GM12878 (cell line): ENCODE results near the gene ZNF710. TPM values are rescaled to one million over a fixed set of nuclear protein-coding genes. Genes with fewer than 3 reads are reported as not detected.

Experiments
- ATAC-seq: fragments of 200-7000 bp; cut with Tn5 transposase; 3 replicates; pipeline ENCODE4 v1.9.1; 2020; ENCODE audit warnings: mild to moderate bottlenecking, moderate library complexity
- BruUV-seq: library from RNA; stranded (reverse); fragments of 400-500 nt; replicated peaks from 2 replicates; lab custom pipeline; 2021; lab: Mats Ljungman, UMichigan
- CTCF ChIA-PET: fragments of 300-600 bp; sonication (Branson Sonifier 250); formaldehyde crosslinking; extraction: SDS; loops from one replicate; lab custom pipeline; 2021; ENCODE audit warnings: inconsistent platforms; lab: Yijun Ruan, JAX
- POLR2A ChIA-PET: fragments of 350-600 bp; formaldehyde crosslinking; extraction: SDS; loops from one replicate; lab custom pipeline; 2021; ENCODE audit warnings: inconsistent platforms; lab: Charles Lee
- RAD21 ChIA-PET: fragments of 300-600 bp; sonication (Branson Sonifier 250); formaldehyde crosslinking; loops from one replicate; lab custom pipeline; 2023; ENCODE audit warnings: antibody characterized with exemption; ENCODE audit not compliant: unreplicated experiment; lab: Charles Lee
- SMC1A ChIA-PET: fragments of 300-600 bp; sonication (Branson Sonifier 250); formaldehyde crosslinking; loops from one replicate; lab custom pipeline; 2023; ENCODE audit not compliant: unreplicated experiment, uncharacterized antibody; lab: Charles Lee
- DNase-seq: peaks from one replicate; pipeline ENCODE4 v3.0.0-alpha.2; 2011; ENCODE audit warnings: low read depth, low spot score
- FAIRE-seq: peaks from 3 replicates; lab custom pipeline; 2011; peaks lifted over from hg19 to GRCh38; lab: Jason Lieb, UNC
- H2AFZ ChIP-seq: 2 replicates; pipeline ENCODE4 v1.6.0; 2011; ENCODE audit warnings: low read depth, low read length, control low read depth; ENCODE audit not compliant: control insufficient read depth
- H3K27ac ChIP-seq: 2 replicates; pipeline ENCODE4 v1.5.1; 2011; ENCODE audit warnings: control low read depth; ENCODE audit not compliant: control insufficient read depth, insufficient read depth
- H3K27me3 ChIP-seq, 2 experiments: replicated peaks in 1 of 2; 2 replicates each; pipeline versions ENCODE4 v1.6.0 to v1.6.1; 2011; ENCODE audit warnings: low read length in 1 of 2; ENCODE audit not compliant: control insufficient read depth in 2 of 2, insufficient read depth in 2 of 2
- H3K36me3 ChIP-seq, 2 experiments: 2 replicates each; pipeline ENCODE4 v1.5.1; 2011; ENCODE audit warnings: low read length in 1 of 2; ENCODE audit not compliant: control insufficient read depth in 2 of 2, insufficient read depth in 2 of 2
- H3K4me1 ChIP-seq: 2 replicates; pipeline ENCODE4 v1.6.1; 2011; ENCODE audit warnings: mild to moderate bottlenecking, low read length, moderate library complexity, mixed read lengths; ENCODE audit not compliant: control insufficient read depth, insufficient read depth
- H3K4me2 ChIP-seq: 2 replicates; pipeline ENCODE4 v1.6.0; 2011; ENCODE audit warnings: control low read depth; ENCODE audit not compliant: control insufficient read depth, insufficient read depth
- H3K4me3 ChIP-seq: fragments of 200-600 bp; sonication (generic); 2 replicates; pipeline ENCODE4 v1.5.1; 2016
- H3K79me2 ChIP-seq: 2 replicates; pipeline ENCODE4 v1.6.0; 2011; ENCODE audit warnings: low read length; ENCODE audit not compliant: control insufficient read depth, insufficient read depth
- H3K9ac ChIP-seq: 2 replicates; pipeline ENCODE4 v1.8.0; 2011; ENCODE audit warnings: low read length, control low read depth, mixed read lengths; ENCODE audit not compliant: control insufficient read depth, insufficient read depth
- H3K9me3 ChIP-seq: replicated peaks from 3 replicates; pipeline ENCODE4 v1.5.1; 2011; ENCODE audit warnings: mild to moderate bottlenecking, low read length; ENCODE audit not compliant: control insufficient read depth, insufficient read depth
- H4K20me1 ChIP-seq: 2 replicates; pipeline ENCODE4 v1.6.0; 2011; ENCODE audit not compliant: control insufficient read depth, insufficient read depth
- BMI1 ChIP-seq: fragments of 450-650 bp; IDR thresholded peaks from 2 replicates; pipeline ENCODE4 v1.6.1; 2016; ENCODE audit warnings: mild to moderate bottlenecking, moderate library complexity, borderline replicate concordance
- CREB1 ChIP-seq: IDR thresholded peaks from 2 replicates; pipeline ENCODE4 v1.6.1; 2012; ENCODE audit warnings: low read depth, mild to moderate bottlenecking, inconsistent platforms
- KDM1A ChIP-seq: fragments of 200-600 bp; sonication (generic); IDR thresholded peaks from 2 replicates; pipeline ENCODE4 v1.6.1; 2016; ENCODE audit warnings: borderline replicate concordance
- RELA ChIP-seq: fragments of 450-650 bp; IDR thresholded peaks from 2 replicates; pipeline ENCODE4 v1.8.0; 2014; ENCODE audit warnings: borderline replicate concordance; ENCODE audit not compliant: partially characterized antibody
- WRNIP1 ChIP-seq: IDR thresholded peaks from 2 replicates; pipeline ENCODE4 v1.6.1; 2011; ENCODE audit warnings: low read depth, low read length, improper control_type of control experiment, borderline replicate concordance
- WGBS: methylation state at CpG from one replicate; pipeline ENCODE4 v1.1.6; 2016; ENCODE audit warnings: low lambda C conversion rate; ENCODE audit not compliant: insufficient replicate concordance, insufficient coverage; ENCODE audit errors: missing lambda C conversion rate; 5-methylcytosine and 5-hydroxymethylcytosine counted together
- in situ Hi-C: fragments of 300-500 bp; cut with MboI; formaldehyde crosslinking; loops from 9 replicates; pipeline ENCODE4 v1.14.3; 2018; ENCODE audit warnings: mixed read lengths
- intact Hi-C: fragments of 100-400 bp; cut with micrococcal nuclease; formaldehyde crosslinking; loops from one replicate; pipeline ENCODE4 v1.14.2; 2022; ENCODE audit not compliant: unreplicated experiment
- polyA plus RNA-seq, 11 experiments: library from polyadenylated mRNA; depleted of rRNA in 4 of 11; unstranded in 6 of 11; stranded (reverse) in 5 of 11; fragments of >200 nt; fragmentation: Nextera tagmentation in 4 of 11; fragmentation: Illumina TruSeq in 1 of 11; extraction: Ambion mirVana in 4 of 11; extraction: Trizol in 1 of 11; gene quantifications; 1 replicate in 1 of 11; 2 replicates in 10 of 11; pipeline versions ENCODE4 v1.2.1 to v1.2.3, GENCODE V29; 2011 to 2016; ENCODE audit warnings: inconsistent platforms in 2 of 11, missing spikeins in 2 of 11, low read depth in 1 of 11
- total RNA-seq, 4 experiments: library from RNA; depleted of rRNA in 3 of 4; stranded (reverse); fragments of >200 nt in 3 of 4; fragmentation: Illumina TruSeq in 1 of 4; extraction: Trizol in 1 of 4; gene quantifications; 2 replicates each; pipeline versions ENCODE4 v1.2.1 to v1.2.3, GENCODE V29; 2013 to 2021
- TF ChIP-seq, protein P1 (sequence below): IDR thresholded peaks from 2 replicates; pipeline ENCODE4 v1.6.1; 2012; ENCODE audit warnings: low read depth, low read length, improper control_type of control experiment
- TF ChIP-seq, protein P2 (sequence below): fragments of 450-650 bp; IDR thresholded peaks from 2 replicates; pipeline ENCODE4 v1.6.1; 2018; ENCODE audit warnings: mild to moderate bottlenecking, low read depth, moderate library complexity; ENCODE audit not compliant: partially characterized antibody
- TF ChIP-seq, protein P3 (sequence below): IDR thresholded peaks from 2 replicates; pipeline ENCODE4 v1.6.1; 2012; ENCODE audit warnings: low read depth, low read length, improper control_type of control experiment

ZNF710 gene
- total and polyA plus RNA-seq, 10 of the 15 experiments (the other 5 are each of a cell fraction or from before 2014, with no cell fraction given): 1.4 to 43.5 (median 9.8) TPM

DNA sequence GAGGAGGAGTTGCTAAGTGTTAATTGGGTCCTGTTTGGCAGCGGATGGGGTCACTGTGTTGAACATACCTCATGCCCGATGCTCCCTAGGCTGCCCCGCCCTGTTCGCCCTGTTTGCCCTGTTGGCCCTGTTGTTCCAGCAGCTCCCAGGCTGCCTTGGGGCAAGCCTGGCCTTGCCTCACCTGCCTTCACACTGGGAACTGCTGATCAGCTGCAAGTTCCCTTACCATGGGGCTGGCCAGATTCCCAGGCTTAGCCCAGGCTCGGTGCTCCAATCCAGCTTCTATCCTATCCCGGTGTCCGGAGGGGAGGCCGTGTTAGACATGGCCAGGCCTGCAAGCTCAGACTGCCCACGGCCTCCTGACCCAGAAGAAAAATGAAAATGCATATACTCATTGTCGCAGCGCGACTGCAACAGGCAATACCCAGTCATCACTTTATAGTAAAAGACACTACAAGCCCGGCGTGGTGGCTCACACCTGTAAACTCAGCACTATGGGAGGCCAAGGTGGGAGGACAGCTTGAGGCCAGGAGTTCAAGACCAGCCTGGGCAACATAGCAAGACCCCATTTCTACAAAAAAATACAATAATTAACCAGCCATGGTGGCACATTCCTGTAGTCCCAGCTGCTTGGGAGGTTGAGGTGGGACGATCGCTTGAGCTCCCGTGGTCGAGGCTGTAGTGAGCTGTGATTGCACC lies 42.9 kb upstream of the ZNF710 start:
- CTCF ChIA-PET: no interaction called here
- Histone ChIP-seq H3K4me3 (no peak overlapping the region), H2AFZ (no peak overlapping the region), H4K20me1 (no peaks in the 10 kb centered on the region), H3K27me3 (no peaks in the 10 kb centered on the region; a peak in 1 of 4 replicates), H3K9me3 (no peaks in the 10 kb centered on the region; the same call in 2 of the 3 replicates), H3K79me2 (no peaks in the 10 kb centered on the region), H3K27ac (no peak overlapping the region), H3K4me1 (no peaks in the 10 kb centered on the region), H3K36me3 (no peaks in the 10 kb centered on the region), H3K9ac (no peak overlapping the region), H3K4me2 (no peak overlapping the region)
- SMC1A ChIA-PET: interaction anchor here (0.7 to 1.4 kb wide), 3 partner anchors 11 to 113 kb away, joined by 3 to 4 read pairs (median 3); no protein-coding TSS in a partner anchor
- in situ Hi-C loops (no loop called here), intact Hi-C loops (no loop called here)
- POLR2A ChIA-PET: interaction anchor here (0.6 kb wide), 1 partner anchor 10 kb away, joined by 5 read pairs; no protein-coding TSS in a partner anchor
- RAD21 ChIA-PET: no interaction called here
- no peak for TF ChIP-seq CREB1
- TF ChIP-seq, protein P1, sequence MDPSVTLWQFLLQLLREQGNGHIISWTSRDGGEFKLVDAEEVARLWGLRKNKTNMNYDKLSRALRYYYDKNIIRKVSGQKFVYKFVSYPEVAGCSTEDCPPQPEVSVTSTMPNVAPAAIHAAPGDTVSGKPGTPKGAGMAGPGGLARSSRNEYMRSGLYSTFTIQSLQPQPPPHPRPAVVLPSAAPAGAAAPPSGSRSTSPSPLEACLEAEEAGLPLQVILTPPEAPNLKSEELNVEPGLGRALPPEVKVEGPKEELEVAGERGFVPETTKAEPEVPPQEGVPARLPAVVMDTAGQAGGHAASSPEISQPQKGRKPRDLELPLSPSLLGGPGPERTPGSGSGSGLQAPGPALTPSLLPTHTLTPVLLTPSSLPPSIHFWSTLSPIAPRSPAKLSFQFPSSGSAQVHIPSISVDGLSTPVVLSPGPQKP: no peak
- TF ChIP-seq, protein P2, sequence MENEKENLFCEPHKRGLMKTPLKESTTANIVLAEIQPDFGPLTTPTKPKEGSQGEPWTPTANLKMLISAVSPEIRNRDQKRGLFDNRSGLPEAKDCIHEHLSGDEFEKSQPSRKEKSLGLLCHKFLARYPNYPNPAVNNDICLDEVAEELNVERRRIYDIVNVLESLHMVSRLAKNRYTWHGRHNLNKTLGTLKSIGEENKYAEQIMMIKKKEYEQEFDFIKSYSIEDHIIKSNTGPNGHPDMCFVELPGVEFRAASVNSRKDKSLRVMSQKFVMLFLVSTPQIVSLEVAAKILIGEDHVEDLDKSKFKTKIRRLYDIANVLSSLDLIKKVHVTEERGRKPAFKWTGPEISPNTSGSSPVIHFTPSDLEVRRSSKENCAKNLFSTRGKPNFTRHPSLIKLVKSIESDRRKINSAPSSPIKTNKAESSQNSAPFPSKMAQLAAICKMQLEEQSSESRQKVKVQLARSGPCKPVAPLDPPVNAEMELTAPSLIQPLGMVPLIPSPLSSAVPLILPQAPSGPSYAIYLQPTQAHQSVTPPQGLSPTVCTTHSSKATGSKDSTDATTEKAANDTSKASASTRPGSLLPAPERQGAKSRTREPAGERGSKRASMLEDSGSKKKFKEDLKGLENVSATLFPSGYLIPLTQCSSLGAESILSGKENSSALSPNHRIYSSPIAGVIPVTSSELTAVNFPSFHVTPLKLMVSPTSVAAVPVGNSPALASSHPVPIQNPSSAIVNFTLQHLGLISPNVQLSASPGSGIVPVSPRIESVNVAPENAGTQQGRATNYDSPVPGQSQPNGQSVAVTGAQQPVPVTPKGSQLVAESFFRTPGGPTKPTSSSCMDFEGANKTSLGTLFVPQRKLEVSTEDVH: no peak
- no peak for TF ChIP-seq KDM1A
- no peak for TF ChIP-seq RELA
- no peak for TF ChIP-seq BMI1
- TF ChIP-seq, protein P3, sequence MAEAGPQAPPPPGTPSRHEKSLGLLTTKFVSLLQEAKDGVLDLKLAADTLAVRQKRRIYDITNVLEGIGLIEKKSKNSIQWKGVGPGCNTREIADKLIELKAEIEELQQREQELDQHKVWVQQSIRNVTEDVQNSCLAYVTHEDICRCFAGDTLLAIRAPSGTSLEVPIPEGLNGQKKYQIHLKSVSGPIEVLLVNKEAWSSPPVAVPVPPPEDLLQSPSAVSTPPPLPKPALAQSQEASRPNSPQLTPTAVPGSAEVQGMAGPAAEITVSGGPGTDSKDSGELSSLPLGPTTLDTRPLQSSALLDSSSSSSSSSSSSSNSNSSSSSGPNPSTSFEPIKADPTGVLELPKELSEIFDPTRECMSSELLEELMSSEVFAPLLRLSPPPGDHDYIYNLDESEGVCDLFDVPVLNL: no peak
- no peak for TF ChIP-seq WRNIP1
- DNase-seq (no peak), FAIRE-seq (no peak), ATAC-seq (no peak)
- 59% methylated on average over 18 of the region's 18 CpGs for WGBS
- no TSS peak for BruUV-seq
